ENCODE data around the gene IL32.

IL32 gene

DNA sequence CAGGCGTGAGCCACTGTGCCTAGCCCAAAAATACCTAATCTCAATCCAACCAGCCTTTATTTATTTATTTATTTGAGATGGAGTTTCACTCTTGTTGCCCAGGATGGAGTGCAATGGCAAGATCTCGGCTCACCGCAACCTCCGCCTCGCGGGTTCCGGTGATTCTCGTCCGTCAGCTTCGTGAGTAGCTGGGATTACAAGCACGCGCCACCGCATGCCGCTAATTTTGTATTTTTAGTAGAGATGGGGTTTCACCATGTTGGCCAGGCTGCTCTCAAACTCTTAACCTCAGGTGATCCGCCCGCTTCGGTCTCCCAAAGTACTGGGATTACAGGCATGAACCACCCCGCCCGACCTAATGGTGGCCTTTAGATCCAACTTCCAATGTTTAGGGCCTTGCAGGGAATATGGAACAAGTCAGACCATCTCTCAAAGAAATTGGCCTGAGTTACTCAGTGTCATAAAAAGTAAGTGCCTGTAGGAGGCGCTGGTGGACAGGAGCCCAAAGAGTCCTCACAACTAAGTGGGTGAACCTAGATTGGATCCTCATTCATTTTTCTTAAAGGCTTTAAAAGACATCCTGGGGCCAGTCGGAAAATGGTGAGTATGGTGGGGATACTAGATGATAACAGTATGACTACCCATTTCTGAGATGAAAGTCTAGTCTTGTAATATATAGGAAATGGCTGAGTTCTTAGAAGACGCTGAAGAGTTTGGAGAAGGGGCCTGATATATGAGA, 29.0 kb downstream of the IL32 start:
- peak; percentile 63 to 76 for DNase-seq

DNA sequence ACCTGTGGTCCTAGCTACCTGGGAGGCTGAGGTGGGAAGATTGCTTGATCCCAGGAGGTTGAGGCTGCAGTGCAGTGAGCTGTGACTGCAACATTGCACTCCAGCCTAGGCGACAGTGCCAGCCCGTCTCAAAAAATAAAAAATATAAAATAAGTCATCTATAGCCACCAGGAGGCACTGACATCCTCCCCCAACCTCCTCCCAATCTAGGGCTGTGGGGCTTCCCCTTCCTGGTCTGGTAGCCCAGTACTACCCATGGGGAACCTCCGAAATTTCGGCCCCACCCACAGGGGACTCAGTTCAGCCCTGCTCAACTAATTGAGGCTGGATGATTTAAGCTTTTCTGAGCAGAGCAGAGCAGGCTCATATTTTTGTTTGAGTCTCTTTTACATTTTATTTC, 30.4 kb downstream of the IL32 start:
- peak; percentile 77 to 81 for DNase-seq

DNA sequence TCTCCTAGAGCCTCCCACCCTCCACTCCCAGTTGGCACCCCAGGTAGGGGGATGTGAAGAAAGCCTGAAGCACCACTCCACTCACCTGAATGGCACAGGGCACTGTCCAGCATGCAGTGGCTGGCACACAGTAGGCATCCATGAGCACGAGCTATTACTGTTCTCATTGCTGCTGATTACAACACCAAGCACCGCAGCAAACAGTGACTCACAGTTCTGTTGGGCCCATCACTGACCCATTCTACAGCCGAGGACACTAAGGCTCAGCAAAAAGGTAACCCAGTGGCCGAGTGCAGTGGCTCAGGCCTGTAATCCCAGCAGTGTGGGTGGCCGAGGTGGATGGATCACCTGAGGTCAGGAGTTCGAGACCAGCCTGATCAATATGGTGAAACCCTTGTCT, 30.9 kb downstream of the IL32 start:
- no peak for DNase-seq

DNA sequence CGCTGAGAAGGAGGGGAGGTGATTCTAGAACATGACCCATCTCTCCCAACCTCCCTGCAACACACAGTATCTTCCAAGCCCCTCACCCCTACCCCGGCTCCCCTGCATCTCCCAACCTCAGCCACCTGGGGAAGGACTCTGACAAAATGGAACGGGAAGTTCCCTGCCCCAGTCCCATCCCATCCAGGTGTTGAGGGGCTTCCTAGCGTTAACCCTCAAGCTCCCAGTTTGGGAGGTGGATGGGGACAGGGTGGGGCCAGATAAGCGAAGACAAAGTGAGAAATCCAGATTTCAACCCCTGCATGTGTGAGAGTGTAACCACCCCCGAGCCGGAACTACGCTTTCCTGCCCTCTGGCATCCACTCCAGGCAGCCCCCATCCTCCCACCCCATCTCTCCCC, 31.8 kb downstream of the IL32 start:
- DNase-seq: no peak

DNA sequence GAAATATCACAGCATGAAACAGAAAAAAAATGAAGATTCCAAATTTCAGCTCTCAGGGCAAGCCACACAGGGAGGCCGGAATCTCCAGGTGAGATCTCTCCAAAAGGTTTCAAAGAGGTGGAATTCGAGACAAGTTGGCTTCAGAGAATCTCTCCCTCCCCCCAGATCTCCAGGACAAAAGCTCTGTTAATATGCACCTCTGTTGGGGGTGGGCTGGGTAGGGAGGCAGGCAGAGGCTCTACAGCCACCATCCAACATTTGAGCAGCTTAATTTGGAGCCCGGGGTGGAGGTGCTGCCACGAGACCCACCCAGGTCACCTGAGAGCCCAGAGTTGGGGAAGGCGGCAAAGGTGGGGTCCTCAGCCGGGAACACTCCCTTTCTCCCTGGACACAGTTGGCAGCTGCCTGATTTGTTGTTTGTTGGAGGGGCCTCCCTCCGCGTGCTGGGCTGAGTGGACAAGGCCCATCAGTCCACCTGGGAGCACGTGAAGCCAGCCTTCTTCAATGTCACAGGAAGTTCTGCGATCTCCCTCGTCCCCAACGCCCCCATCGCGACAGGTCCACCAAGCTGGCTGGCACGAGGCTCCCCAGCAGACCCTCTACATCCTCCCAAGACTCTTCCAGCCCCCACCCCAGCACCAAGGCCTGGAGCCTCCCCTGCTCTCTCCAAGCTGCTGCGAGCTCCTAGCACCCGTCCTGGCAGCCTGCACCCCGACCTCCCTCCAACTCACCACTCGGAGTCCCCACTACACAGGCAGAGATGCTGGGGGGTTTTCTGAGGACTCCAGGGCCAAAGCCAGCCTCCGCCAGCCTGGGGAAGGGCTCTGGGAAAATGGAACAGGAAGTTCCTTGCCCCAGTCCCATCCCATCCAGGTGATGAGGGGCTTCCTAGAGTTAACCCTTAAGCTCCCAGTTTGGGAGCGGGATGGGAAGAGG, 33.3 kb downstream of the IL32 start, which contains the start of gene ZSCAN10:
Gene ZSCAN10, minus strand, starts transcription at position 836 of the 936 bp plus-strand sequence. CDS start 6,357 bp downstream, outside the sequence.
- no peak for DNase-seq

DNA sequence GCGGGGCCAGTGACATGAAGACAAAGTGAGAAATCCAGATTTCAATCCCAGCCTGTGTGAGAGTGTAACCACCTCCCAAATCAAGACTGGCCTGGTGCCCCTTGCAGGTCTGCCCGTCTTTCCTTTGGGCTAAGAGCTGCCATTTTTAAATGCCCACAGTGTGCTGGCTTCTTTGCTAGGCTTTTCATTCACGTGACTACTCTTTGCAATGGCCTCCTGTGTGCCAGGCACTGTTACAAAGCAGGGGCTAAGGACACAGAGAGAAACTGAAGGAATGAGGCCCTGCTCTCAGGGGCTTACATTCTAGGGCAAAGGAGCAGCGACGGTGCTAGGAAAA, 33.9 kb downstream of the IL32 start:
- no peak for DNase-seq

DNA sequence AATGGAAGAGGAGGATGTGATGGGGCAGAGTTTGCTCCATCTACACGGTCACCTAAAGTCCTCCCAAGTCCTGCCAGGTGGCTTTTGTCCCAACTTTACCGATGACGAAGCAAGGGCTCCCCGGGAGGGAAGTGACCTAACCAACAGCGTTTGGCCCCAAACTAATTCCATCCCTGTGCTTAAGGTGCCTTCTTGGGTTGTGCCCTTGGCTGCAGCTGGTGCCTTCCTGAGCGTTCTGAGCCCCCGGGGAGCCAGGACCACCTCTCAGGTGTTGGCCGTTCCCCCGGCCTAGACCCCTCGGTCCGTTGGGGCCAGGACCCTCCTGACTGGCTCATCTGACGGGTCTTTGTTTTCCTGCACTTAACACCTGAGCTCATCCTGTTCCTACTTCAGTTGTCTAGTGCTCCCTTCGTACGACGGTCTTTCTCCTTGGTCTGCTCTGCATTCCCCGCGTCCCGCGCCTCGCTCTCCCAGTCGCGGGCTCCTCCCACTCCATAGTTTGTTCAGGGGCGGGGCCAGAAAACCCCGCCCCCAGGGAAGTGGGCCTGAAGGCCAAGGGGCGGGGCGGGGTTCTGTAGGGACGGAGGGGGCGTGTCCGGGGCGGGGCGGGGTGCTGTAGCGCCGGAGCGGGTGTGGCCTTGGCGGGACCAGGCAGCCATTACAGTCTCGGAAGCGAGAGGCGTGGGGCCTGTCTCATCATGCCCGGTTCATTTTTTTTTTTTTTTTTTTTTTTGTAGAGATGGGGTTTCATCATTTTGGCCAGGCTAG, 34.5 kb downstream of the IL32 start:
- DNase-seq: peak; percentile 86 to 90

DNA sequence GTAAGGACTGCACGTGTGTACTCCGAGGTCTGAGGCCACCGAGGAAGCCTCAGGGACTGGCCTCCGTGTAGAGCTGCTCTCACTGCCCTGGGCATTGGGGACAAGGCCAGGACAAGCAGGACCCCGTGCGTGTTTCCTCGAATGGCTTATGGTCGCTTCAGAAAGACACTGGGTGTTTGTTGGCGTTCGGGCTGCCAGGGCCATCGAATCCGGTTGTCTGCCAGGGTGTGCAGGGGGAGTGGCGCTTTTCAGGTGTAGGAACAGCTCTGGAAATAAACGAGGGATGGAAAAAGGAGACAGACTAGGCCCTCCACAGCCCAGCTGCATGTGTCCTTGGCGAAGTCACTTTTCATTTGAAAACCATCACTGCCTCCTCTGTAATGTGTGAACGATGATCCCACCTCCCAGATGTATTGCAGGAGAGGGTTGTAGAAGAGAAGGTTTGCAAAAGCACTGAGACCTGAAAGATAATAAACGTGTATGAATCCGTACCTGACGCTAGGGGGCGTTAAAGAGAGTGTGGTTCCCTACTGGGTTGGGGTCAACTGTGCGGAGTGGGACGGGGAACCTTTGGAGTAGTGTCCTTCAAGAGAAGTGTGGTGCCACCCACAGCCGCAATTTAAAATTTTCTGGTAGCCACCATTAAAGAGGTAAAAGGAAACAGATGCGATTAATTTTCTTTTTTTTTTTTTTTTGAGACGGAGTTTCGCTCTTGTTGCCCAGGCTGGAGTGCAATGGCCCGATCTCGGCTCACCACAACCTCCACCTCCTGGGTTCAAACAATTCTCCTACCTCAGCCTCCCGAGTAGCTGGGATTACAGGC, 35.8 kb downstream of the IL32 start:
- DNase-seq: peak; percentile 42 to 53

DNA sequence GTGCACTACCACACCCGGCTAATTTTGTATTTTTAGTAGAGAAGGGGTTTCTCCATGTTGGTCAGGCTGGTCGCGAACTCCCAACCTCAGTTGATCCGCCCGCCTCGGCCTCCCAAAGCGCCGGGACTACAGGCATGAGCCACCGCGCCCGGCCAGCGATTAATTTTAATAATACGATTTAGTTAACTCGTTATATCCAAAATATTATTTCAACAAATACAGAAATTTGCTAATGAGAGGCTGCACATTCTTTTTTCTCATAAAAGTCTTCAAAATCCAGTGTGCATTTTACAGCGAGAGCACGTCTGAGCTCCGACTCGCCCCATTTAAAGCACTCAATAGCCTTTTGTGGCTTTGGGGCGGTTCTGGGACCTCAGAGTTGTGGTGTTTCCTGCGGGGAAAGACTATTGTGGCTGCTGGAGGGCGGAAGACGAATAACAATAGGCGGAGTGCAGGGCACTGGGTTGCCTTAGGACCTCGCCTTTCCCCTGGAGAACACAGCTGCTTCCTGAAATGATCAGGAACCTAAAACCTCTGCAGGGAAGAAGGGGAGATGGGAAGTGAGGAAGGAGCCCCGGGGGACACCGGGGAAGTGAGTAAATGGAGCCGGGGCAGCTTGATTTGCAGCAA, 36.5 kb downstream of the IL32 start:
- peak; percentile 27 to 32 for DNase-seq

DNA sequence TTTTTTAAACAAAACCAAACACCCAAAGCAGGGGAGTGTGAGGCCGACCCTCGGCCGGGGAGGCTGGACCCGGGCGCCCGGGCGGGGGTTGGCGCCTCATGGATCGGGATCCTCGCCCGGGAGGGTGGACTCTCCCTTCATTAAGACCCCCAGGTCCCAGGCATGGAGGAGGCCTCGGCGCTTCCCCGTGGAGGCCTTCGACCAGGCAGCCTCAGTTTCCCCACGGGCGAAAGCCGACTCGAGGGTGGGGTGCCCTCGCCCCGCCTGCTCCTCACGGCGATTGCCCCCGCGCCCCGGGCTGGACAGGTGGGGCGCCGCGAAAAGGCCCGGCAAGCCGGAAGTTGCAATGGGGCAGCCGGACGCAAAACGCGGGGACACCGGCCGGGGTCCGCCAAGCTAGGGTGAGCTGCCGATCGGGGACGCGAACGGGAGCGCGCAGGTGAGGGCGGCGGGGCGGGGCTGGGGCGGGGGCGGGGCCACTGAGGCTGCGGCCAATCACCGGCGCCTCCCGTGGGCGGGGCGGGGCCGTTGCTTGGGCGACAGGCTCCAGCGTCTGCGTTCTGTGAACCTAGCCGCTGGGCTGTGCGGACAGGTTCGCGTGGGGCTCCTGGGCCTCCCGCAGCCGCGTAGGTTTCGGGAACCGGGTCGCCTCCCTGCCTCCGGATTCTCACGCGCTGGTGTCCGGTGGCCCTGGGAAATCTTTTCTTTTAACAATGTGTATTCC, 40.9 kb downstream of the IL32 start:
- peak; percentile 80 to 83 for DNase-seq

DNA sequence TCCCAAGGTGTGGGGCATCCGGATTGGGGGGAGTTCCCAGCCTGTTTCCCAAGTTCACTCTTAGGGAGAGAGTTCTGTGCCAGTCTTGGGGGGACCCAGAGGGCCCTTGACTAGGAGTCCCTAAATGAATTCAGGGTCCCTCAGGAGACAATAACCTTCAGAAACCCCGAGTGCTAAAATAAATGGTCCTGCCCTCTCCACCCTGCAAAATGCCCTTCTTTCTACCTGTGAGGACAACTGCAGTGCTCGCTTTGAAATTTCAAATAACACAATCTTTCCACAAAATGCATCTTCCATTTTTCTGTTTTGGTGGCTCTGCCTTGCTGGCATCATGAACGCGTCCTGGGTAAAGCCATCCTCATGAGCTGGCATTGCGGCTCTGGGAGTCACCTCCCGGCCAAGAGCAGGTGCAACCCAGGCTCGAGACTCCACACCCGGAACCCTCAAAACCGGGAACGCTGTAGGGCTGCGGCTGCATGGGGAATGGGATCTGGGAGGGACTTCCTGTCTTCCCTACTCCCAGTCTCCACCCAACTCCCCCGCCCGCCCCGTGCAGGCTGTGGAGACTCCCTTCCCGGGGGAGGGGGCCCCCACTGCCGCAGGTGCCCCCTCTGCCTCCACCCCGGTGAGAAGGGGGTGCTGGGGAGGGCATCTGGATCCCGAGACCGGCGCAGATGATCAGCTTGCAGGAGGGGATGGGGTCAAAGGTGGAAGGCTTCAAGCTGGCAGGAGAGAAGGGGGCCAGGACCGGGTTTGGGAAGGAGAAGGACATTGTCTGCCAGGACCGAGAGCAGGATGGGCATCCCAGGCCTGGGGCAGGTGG, 46.8 kb downstream of the IL32 start, which contains the start of gene ZNF205:
Gene ZNF205, plus strand, starts transcription at position 529 of the 823 bp plus-strand sequence. CDS start 845 bp downstream, outside the sequence.
- no peak for DNase-seq

DNA sequence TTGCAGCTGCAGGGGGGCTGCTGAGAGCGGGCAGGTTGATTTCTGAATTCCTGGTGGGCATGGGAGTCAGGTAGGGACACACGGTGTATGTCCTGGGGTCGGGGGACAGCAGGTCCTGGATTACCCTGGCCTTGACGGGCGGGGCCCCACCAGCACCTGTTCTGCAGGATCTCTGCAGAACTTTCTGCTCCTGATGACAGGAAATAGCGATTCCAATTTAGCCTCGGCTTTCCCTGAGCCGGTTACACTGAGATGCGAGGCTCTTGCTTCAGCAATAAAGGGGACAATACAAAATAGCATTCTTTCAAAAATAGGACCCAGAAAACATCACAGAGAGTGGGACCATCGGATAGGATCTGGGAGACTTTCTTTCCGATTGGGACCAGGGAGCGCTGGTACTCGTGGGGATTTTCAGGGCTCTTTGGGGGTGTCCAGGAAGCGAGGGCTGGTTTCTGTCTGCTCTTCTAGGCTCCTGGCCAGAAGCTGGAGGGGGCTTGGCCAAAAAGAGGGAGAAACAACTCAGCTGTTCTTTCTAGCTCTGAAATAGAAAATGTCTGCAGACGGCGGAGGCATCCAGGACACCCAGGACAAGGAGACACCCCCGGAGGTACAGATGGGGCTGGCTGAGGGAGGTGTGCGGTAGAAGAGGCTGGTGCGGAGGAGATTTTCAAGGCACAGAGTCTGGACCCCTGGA, 47.6 kb downstream of the IL32 start:
- no peak for DNase-seq

DNA sequence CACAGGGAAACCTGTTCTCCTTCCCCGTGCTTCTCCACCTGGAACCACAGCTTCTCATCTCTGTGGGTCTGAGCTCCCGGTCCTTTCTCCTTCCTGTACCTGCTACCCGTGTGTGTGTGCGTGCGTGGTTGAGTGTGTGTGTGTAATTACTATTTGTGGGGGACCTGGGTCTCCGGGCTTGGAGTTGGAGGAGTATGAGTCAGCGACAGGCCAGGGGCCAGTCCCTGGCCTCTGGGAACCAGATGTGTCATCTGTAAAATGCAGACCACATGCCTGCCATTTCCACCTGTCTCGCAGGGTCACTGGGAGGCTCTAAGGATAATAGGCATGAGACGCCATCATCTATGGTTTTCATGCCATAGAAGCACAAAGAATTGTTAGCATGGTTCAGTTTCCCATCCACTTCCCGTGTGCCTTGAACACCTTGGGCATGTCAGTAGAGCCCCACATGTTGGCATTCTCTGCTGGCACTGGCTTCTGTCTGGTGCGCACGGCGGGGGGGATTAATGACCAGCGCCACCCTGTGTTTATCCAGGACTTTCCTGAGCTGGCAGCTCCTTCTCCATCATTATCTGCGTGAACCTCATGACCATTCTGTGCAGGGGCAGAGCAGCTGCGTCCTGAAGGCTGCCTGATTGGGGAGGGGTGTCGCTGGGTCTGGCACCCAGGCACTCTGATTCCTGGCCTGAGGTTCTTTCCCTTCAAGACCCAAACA, 48.5 kb downstream of the IL32 start:
- DNase-seq: no peak

DNA sequence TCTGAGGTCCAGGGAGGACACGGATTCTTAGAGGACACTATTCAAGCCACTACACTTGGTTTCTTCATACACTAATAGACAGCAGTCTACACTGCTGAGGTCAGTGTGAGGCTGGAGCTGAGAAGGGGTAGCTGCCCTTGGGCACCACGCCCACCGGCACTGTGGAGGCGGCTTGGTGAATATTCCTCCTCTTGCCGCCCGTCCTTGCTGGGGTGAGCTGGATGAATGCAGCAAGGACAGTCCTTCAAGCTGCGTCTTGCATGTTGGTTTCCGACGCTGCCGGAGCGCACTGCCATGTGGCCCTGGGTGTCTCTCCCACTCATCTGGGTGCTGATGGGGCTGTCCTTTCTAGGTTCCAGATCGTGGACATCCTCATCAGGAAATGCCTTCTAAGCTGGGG, 49.6 kb downstream of the IL32 start:
- DNase-seq: no peak

DNA sequence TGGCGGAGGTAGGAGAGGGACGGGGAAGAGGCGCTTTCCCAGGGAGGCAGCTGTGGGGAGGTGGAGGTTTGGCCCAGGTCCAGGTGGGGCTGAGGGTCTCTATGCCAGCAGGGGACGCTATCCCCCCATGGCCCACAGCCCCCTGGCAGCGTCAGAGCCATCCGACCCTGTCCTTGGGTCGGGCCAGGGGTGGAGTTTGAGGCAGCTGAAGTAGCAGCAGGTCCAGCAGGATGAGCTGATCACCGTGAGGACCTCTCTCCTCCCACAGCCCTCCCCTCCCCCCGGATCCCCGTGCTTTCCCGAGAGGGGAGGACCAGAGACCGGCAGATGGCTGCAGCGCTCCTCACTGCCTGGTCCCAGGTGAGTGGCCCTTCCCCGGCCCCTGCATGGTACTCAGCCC, 50.1 kb downstream of the IL32 start:
- DNase-seq: no peak

DNA sequence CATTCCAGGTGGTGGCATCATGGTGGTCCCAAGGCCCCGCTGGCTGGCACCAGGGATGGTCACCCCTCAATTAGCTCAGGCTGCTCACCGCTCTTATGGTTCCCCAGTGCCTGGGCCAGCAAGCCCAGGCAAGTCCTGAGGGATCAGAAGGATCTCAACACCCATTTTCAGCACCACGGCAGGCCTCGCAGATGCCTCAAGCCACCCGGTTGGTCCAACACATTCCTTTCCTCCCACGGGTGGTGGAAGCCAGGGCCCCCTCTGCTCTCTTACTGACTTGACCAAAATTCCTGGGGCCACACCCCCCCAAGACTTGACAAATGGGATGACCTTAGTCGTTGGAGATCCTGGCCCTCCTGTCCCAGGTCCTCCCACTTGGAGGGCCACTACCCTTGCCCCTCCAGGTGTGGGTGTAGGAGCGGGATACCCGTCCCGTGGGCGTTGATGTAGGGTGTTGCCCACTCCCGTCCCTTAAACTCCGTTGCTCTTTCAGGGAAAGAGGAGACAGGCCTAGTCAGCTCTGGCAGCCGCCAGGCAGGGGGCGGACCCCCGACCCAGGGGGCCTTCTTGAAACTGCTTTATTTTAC, 52.9 kb downstream of the IL32 start:
- no peak for DNase-seq

DNA sequence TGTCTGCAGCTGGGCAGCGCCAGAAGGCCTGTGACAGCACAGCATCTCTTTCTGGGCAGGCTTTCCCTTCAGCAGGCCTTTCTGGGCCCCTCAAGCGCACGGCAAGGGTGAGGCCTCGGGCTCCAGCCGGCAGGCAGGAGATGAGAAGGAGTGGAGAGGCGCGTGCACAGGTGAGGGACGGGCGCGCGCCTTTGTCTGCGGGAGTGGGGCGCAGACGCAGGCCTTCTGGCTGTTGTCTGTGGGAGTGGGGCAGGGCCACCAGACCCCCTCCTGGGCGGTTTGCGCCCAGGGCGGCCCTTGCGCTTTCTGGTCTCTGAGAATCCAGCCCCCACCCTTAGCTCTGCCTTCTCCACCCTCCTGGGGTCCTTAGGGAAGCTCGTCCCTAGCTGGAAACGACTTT, 53.4 kb downstream of the IL32 start:
- DNase-seq: no peak
